ENCODE measurements around the gene CARD11. TPM values are rescaled to one million over a fixed set of nuclear protein-coding genes. Genes with fewer than 3 reads are reported as not detected.

CARD11 gene
- total and polyA plus RNA-seq, 7 experiments from 2014 or later, result 13.3 to 136 (median 113) TPM

GRCh38 chr7:2932402-2933251, 111.0 kb downstream of the CARD11 start:
- Mint-ChIP-seq H3K27ac (peak overlapping the region in 4 of 9 donors; percentile 10 to 38 (median 27)), H3K9me3 (peaks cover 0 to 2% (median 0%) of the 10 kb centered on the region in 11 donors), H3K4me1 (peaks cover 0 to 5% (median 0%) of the 10 kb centered on the region in 7 donors), H3K4me3 (no peak overlapping the region), H3K36me3 (peaks cover 0 to 48% (median 27%) of the 10 kb centered on the region in 5 donors), H3K27me3 (no peaks in the 10 kb centered on the region)
- H3K4me1 ChIP-seq (ENCODE audit: control insufficient read depth in 2 of 2, insufficient read depth in 2 of 2, low read length in 2 of 2), result no peaks in the 10 kb centered on the region
- POLR2A ChIA-PET, result no interaction called here
- CTCF ChIA-PET, result no interaction called here
- H3K4me3 ChIP-seq (ENCODE audit: low read length), result no peak overlapping the region
- intact Hi-C loops (cut with micrococcal nuclease), result no loop called here
- no peaks in the 10 kb centered on the region for H3K9me3 ChIP-seq (ENCODE audit: control insufficient read depth in 2 of 3, low read length in 3 of 3)
- H3K27ac ChIP-seq (ENCODE audit: low read depth, low read length), result no peak overlapping the region
- no peak for DNase-seq
- ATAC-seq, result no peak
- H3K36me3 ChIP-seq (ENCODE audit: control insufficient read depth in 2 of 3, insufficient read depth in 3 of 3, low read length in 3 of 3), result peaks cover 37 to 96% (median 42%) of the 10 kb centered on the region in 3 experiments
- no peaks in the 10 kb centered on the region for H3K27me3 ChIP-seq (ENCODE audit: control insufficient read depth in 2 of 2, insufficient read depth in 2 of 2, low read length in 2 of 2)

GRCh38 chr7:2931034-2931415, 112.6 kb downstream of the CARD11 start:
- no peak overlapping the region for H3K27ac ChIP-seq (ENCODE audit: low read depth, low read length)
- Mint-ChIP-seq H3K27me3 (no peaks in the 10 kb centered on the region), H3K4me3 (no peak overlapping the region), H3K36me3 (peaks cover 0 to 50% (median 23%) of the 10 kb centered on the region in 5 donors), H3K9me3 (peaks cover 0 to 2% (median 0%) of the 10 kb centered on the region in 11 donors), H3K4me1 (peaks cover 0 to 5% (median 0%) of the 10 kb centered on the region in 7 donors), H3K27ac (peak overlapping the region in 2 of 9 donors; percentile 53 to 80)
- H3K4me3 ChIP-seq (ENCODE audit: low read length), result no peak overlapping the region
- no peaks in the 10 kb centered on the region for H3K27me3 ChIP-seq (ENCODE audit: control insufficient read depth in 2 of 2, insufficient read depth in 2 of 2, low read length in 2 of 2)
- DNase-seq (no peak), ATAC-seq (no peak)
- peaks cover 22 to 95% (median 39%) of the 10 kb centered on the region in 3 experiments for H3K36me3 ChIP-seq (ENCODE audit: control insufficient read depth in 2 of 3, insufficient read depth in 3 of 3, low read length in 3 of 3)
- ChIA-PET CTCF (no interaction called here), POLR2A (no interaction called here)
- no peaks in the 10 kb centered on the region for H3K4me1 ChIP-seq (ENCODE audit: control insufficient read depth in 2 of 2, insufficient read depth in 2 of 2, low read length in 2 of 2)
- no peaks in the 10 kb centered on the region for H3K9me3 ChIP-seq (ENCODE audit: control insufficient read depth in 2 of 3, low read length in 3 of 3)
- intact Hi-C loops (cut with micrococcal nuclease), result no loop called here

DNA sequence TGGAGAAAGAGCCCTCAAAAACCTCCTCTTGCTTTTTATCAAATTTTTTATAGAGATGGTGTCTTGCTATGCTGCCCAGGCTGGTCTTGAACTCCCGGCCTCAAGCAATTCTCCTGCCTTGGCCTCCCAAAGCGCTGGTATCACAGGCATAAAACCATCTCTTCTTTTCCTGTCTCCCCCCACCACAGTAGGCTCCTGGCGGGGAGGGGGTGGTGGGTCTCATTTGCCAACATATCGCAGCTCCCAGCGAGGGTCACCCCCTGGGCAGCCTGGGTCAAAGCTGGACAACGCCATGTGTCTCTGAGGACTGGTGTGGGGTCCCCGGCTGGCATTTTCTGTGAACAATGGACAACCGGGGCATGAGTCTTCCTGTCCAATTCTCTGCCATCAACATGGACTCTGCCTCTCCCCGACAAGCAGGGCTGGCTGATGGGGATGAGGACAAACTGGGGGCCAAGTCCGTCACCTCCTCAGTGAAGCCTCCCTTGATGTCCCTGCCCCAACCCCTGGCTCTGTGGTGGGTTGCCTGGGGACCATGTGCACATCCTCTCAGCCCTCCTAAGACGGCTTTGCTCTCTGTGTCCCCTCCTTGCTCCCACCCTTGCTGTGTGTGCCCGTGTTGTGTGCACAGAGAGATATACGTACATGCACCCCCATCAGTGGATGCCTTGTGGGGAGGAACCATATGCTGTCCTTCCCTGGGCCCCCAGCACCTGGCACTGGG, 113.2 kb downstream of the CARD11 start:
- H3K27me3 Mint-ChIP-seq, result no peaks in the 10 kb centered on the region

GRCh38 chr7:2929321-2930201, 114.1 kb downstream of the CARD11 start:
- Mint-ChIP-seq H3K4me3 (no peak overlapping the region), H3K9me3 (peaks cover 0 to 2% (median 0%) of the 10 kb centered on the region in 11 donors), H3K27ac (peak overlapping the region in 2 of 9 donors; percentile 9 to 74), H3K36me3 (peaks cover 0 to 47% (median 21%) of the 10 kb centered on the region in 5 donors), H3K4me1 (peaks cover 0 to 5% (median 0%) of the 10 kb centered on the region in 7 donors), H3K27me3 (no peaks in the 10 kb centered on the region)
- Histone ChIP-seq H3K36me3 (ENCODE audit: control insufficient read depth in 2 of 3, insufficient read depth in 3 of 3, low read length in 3 of 3) (peaks cover 17 to 95% (median 39%) of the 10 kb centered on the region in 3 experiments), H3K9me3 (ENCODE audit: control insufficient read depth in 2 of 3, low read length in 3 of 3) (no peaks in the 10 kb centered on the region), H3K27me3 (ENCODE audit: control insufficient read depth in 2 of 2, insufficient read depth in 2 of 2, low read length in 2 of 2) (no peaks in the 10 kb centered on the region), H3K4me1 (ENCODE audit: control insufficient read depth in 2 of 2, insufficient read depth in 2 of 2, low read length in 2 of 2) (no peaks in the 10 kb centered on the region), H3K4me3 (ENCODE audit: low read length) (no peak overlapping the region), H3K27ac (ENCODE audit: low read depth, low read length) (no peak overlapping the region)
- DNase-seq (no peak), ATAC-seq (no peak)
- ChIA-PET CTCF (no interaction called here), POLR2A (interaction anchor here (1.1 kb wide), 1 partner anchor 9 kb away, joined by 3 read pairs; no protein-coding TSS in a partner anchor)
- intact Hi-C loops (cut with micrococcal nuclease), result no loop called here

More for the DNA sequence above, 113.2 kb downstream of the CARD11 start:
- Mint-ChIP-seq H3K9me3 (peaks cover 0 to 2% (median 0%) of the 10 kb centered on the region in 11 donors), H3K36me3 (peaks cover 0 to 51% (median 23%) of the 10 kb centered on the region in 5 donors), H3K27ac (peak overlapping the region in 1 of 9 donors; percentile 65), H3K4me1 (peaks cover 0 to 5% (median 0%) of the 10 kb centered on the region in 7 donors), H3K4me3 (no peak overlapping the region)
- ATAC-seq, result no peak
- Histone ChIP-seq H3K9me3 (ENCODE audit: control insufficient read depth in 2 of 3, low read length in 3 of 3) (no peaks in the 10 kb centered on the region), H3K36me3 (ENCODE audit: control insufficient read depth in 2 of 3, insufficient read depth in 3 of 3, low read length in 3 of 3) (peaks cover 22 to 95% (median 39%) of the 10 kb centered on the region in 3 experiments), H3K27me3 (ENCODE audit: control insufficient read depth in 2 of 2, insufficient read depth in 2 of 2, low read length in 2 of 2) (no peaks in the 10 kb centered on the region), H3K4me1 (ENCODE audit: control insufficient read depth in 2 of 2, insufficient read depth in 2 of 2, low read length in 2 of 2) (no peaks in the 10 kb centered on the region), H3K4me3 (ENCODE audit: low read length) (no peak overlapping the region), H3K27ac (ENCODE audit: low read depth, low read length) (no peak overlapping the region)
- DNase-seq, result no peak
- ChIA-PET POLR2A (no interaction called here), CTCF (no interaction called here)
- intact Hi-C loops (cut with micrococcal nuclease), result no loop called here

DNA sequence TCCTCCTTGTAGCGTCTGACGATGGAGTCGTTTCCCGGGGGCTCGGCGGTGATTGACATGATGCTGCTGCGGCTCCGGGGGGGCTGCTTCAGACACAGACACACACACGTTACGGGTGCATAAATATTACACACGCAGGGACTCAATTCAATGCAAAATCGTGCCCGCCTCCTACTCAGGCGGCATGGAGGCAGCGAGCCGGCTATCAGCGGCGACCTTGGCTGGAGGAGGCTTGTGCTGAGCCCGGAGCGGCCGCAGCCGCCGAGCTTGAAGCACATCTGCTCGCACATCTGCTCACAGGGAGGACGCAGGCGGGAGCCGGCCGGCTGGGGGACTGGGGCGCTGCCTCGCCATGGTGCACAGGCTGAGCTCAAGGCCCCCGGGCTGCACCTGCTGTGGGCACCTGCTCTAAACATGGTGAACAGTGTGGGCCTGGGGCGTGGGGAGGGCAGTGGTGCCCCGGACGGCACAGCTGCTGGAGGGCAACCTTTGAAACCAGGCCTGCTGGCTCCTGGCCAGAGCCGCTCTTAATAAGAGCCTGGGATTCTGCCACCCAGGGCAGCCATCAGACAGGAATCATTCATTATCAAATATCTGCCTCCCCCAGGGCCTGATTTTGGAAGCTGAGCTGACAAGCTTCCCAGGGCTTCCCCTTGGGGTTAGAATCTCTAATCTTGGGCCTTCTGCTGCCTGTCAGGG, 114.9 kb downstream of the CARD11 start:
- DNase-seq (no peak), ATAC-seq (no peak)
- CTCF ChIA-PET, result no interaction called here
- Histone ChIP-seq H3K27ac (ENCODE audit: low read depth, low read length) (no peak overlapping the region), H3K4me3 (ENCODE audit: low read length) (no peak overlapping the region), H3K36me3 (ENCODE audit: control insufficient read depth in 2 of 3, insufficient read depth in 3 of 3, low read length in 3 of 3) (peaks cover 11 to 95% (median 32%) of the 10 kb centered on the region in 3 experiments), H3K27me3 (ENCODE audit: control insufficient read depth in 2 of 2, insufficient read depth in 2 of 2, low read length in 2 of 2) (no peaks in the 10 kb centered on the region), H3K4me1 (ENCODE audit: control insufficient read depth in 2 of 2, insufficient read depth in 2 of 2, low read length in 2 of 2) (no peaks in the 10 kb centered on the region), H3K9me3 (ENCODE audit: control insufficient read depth in 2 of 3, low read length in 3 of 3) (no peaks in the 10 kb centered on the region)
- Mint-ChIP-seq H3K36me3 (peaks cover 0 to 42% (median 15%) of the 10 kb centered on the region in 5 donors), H3K9me3 (peaks cover 0 to 2% (median 0%) of the 10 kb centered on the region in 11 donors), H3K27ac (no peak overlapping the region), H3K4me1 (peaks cover 0 to 3% (median 0%) of the 10 kb centered on the region in 7 donors), H3K27me3 (no peaks in the 10 kb centered on the region), H3K4me3 (no peak overlapping the region)
- POLR2A ChIA-PET, result interaction anchor here (0.6 to 1.1 kb wide), 2 partner anchors 10 to 123 kb away, joined by 3 read pairs; no protein-coding TSS in a partner anchor
- intact Hi-C loops (cut with micrococcal nuclease), result no loop called here
